Sigmoid colon (tissue), 3 donors: ENCODE data around the gene SARNP.
A peak's percentile ranks its signal among the peaks of the same experiment; 100 is the strongest.

ENCODE experiments used
- POLR2A ChIP-seq, 2 donors: fragments of 450-650 bp; IDR thresholded peaks; one replicate each; pipeline ENCODE4 v1.6.1; 2016; ENCODE audit warnings: antibody characterized with exemption in 2 of 2, mild to moderate bottlenecking in 2 of 2, moderate library complexity in 2 of 2
- TF ChIP-seq, protein P1 (sequence below), 4 experiments: fragments of 450-650 bp in 3 of 4; fragments of 200-600 bp in 1 of 4; IDR thresholded peaks; one replicate each; pipeline ENCODE4 v1.5.1; 2016 to 2019; ENCODE audit warnings: antibody characterized with exemption in 4 of 4, mild to moderate bottlenecking in 3 of 4, moderate library complexity in 2 of 4

DNA sequence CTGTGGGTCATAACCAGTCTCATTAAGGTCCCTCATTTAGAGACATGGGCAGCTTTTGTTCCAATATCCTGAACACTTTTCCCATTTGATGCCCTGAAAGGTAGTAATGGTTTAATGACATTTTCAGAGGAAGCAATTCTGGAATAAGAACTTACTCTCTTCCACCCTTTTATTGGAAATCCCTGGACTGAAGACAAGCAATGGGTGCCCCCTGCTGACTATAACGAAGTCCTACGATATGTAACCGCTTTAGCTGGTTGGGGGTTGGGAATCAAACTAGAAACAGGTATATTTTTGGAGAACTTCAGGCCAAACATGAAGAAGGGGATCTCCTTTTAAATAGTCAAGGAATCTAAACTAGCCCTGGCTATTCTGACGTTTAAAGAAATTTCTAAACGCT is 20.5 kb downstream of the SARNP start:
- no peak for TF ChIP-seq POLR2A (IDR thresholded peaks at IDR 0.05)
- TF ChIP-seq, protein P1, sequence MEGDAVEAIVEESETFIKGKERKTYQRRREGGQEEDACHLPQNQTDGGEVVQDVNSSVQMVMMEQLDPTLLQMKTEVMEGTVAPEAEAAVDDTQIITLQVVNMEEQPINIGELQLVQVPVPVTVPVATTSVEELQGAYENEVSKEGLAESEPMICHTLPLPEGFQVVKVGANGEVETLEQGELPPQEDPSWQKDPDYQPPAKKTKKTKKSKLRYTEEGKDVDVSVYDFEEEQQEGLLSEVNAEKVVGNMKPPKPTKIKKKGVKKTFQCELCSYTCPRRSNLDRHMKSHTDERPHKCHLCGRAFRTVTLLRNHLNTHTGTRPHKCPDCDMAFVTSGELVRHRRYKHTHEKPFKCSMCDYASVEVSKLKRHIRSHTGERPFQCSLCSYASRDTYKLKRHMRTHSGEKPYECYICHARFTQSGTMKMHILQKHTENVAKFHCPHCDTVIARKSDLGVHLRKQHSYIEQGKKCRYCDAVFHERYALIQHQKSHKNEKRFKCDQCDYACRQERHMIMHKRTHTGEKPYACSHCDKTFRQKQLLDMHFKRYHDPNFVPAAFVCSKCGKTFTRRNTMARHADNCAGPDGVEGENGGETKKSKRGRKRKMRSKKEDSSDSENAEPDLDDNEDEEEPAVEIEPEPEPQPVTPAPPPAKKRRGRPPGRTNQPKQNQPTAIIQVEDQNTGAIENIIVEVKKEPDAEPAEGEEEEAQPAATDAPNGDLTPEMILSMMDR (IDR thresholded peaks at IDR 0.05): peak; percentile 20 to 53 (median 32)
